WTC11 (cell line): ENCODE measurements around the gene MAML2. TPM values are rescaled to one million over a fixed set of nuclear protein-coding genes. Genes with fewer than 3 reads are reported as not detected.

Experiments
- ATAC-seq: fragments of 200-7000 bp; cut with Tn5 transposase; 2 replicates; pipeline ENCODE4 v1.10.0; 2021; ENCODE audit warnings: mild to moderate bottlenecking, moderate library complexity
- CTCF ChIA-PET: fragments of 300-600 bp; sonication (Branson Sonifier 250); formaldehyde crosslinking; loops from one replicate; lab custom pipeline; 2021; ENCODE audit warnings: antibody characterized with exemption; lab: Charles Lee
- POLR2A ChIA-PET: fragments of 350-600 bp; sonication (Branson Sonifier 250); formaldehyde crosslinking; loops from one replicate; lab custom pipeline; 2021; ENCODE audit warnings: antibody characterized with exemption; lab: Charles Lee
- DNase-seq: peaks from one replicate; pipeline ENCODE4 v3.0.0; 2021; ENCODE audit warnings: low spot score
- H3K27ac Mint-ChIP-seq: 2 replicates; pipeline ENCODE4 v1.8.0; 2021; ENCODE audit warnings: mixed read lengths
- H3K27me3 Mint-ChIP-seq: 2 replicates; pipeline ENCODE4 v1.8.0; 2021; ENCODE audit warnings: low read depth, mild to moderate bottlenecking, moderate library complexity, mixed read lengths
- H3K36me3 Mint-ChIP-seq: 2 replicates; pipeline ENCODE4 v1.8.0; 2021; ENCODE audit warnings: mixed read lengths
- H3K4me1 Mint-ChIP-seq: 2 replicates; pipeline ENCODE4 v1.8.0; 2022; ENCODE audit warnings: mixed read lengths
- H3K4me3 Mint-ChIP-seq: 2 replicates; pipeline ENCODE4 v1.8.0; 2021; ENCODE audit warnings: mild to moderate bottlenecking, moderate library complexity, mixed read lengths
- H3K9me3 Mint-ChIP-seq: 2 replicates; pipeline ENCODE4 v1.8.0; 2021; ENCODE audit warnings: mixed read lengths
- HMGA2 ChIP-seq: fragments of 250-450 bp; sonication (Bioruptor Pico); IDR thresholded peaks from 2 replicates; pipeline ENCODE4 v1.4.0; 2021; ENCODE audit warnings: mild to moderate bottlenecking, moderate library complexity
- JUN ChIP-seq: sonication (generic); formaldehyde crosslinking; IDR thresholded peaks from 2 replicates; pipeline ENCODE4 v1.8.0; 2023; ENCODE audit warnings: mild to moderate bottlenecking, missing genetic modification reagents
- KAT7 ChIP-seq: sonication (generic); formaldehyde crosslinking; IDR thresholded peaks from 2 replicates; pipeline ENCODE4 v1.8.1; 2023; ENCODE audit warnings: missing genetic modification reagents, mild to moderate bottlenecking, borderline replicate concordance
- MXD4 ChIP-seq: fragments of 250-450 bp; sonication (Bioruptor Pico); IDR thresholded peaks from 2 replicates; pipeline ENCODE4 v1.8.0; 2021; ENCODE audit warnings: mild to moderate bottlenecking, moderate library complexity, borderline replicate concordance
- NFATC4 ChIP-seq: fragments of 250-450 bp; sonication (Bioruptor Pico); IDR thresholded peaks from 2 replicates; pipeline ENCODE4 v1.9.0; 2021; ENCODE audit warnings: mild to moderate bottlenecking
- NR3C1 ChIP-seq: sonication (generic); formaldehyde crosslinking; conservative IDR thresholded peaks from 2 replicates; pipeline ENCODE4 v1.8.1; 2023; ENCODE audit warnings: low read depth, mild to moderate bottlenecking, missing genetic modification reagents
- ZNF317 ChIP-seq: sonication (generic); formaldehyde crosslinking; IDR thresholded peaks from 2 replicates; pipeline ENCODE4 v1.8.1; 2023; ENCODE audit warnings: low read depth, mild to moderate bottlenecking, moderate library complexity, missing genetic modification reagents, borderline replicate concordance
- ZNF396 ChIP-seq: fragments of 250-450 bp; sonication (Bioruptor Pico); IDR thresholded peaks from 2 replicates; pipeline ENCODE4 v1.8.0; 2021; ENCODE audit warnings: mild to moderate bottlenecking, moderate library complexity, borderline replicate concordance
- total RNA-seq: library from RNA; stranded (reverse); gene quantifications from 3 replicates; pipeline ENCODE4 v1.2.3, GENCODE V29; 2021
- TF ChIP-seq, protein P1 (sequence below): fragments of 250-450 bp; sonication (Bioruptor Pico); conservative IDR thresholded peaks from 2 replicates; pipeline ENCODE4 v1.9.0; 2021; ENCODE audit warnings: mild to moderate bottlenecking
- TF ChIP-seq, protein P2 (sequence below): sonication (generic); formaldehyde crosslinking; IDR thresholded peaks from 2 replicates; pipeline ENCODE4 v1.8.1; 2022; ENCODE audit warnings: low read depth, missing genetic modification reagents, borderline replicate concordance
- TF ChIP-seq, protein P3 (sequence below): sonication (generic); formaldehyde crosslinking; IDR thresholded peaks from 2 replicates; pipeline ENCODE4 v1.8.0; 2022; ENCODE audit warnings: mild to moderate bottlenecking, missing genetic modification reagents
- TF ChIP-seq, protein P4 (sequence below): fragments of 250-450 bp; sonication (Bioruptor Pico); IDR thresholded peaks from 2 replicates; pipeline ENCODE4 v1.8.0; 2021; ENCODE audit warnings: mild to moderate bottlenecking
- TF ChIP-seq, protein P5 (sequence below): sonication (generic); formaldehyde crosslinking; conservative IDR thresholded peaks from 2 replicates; pipeline ENCODE4 v1.8.1; 2023; ENCODE audit warnings: mild to moderate bottlenecking, low read depth, missing genetic modification reagents, moderate library complexity
- TF ChIP-seq, protein P6 (sequence below): sonication (generic); formaldehyde crosslinking; IDR thresholded peaks from 2 replicates; pipeline ENCODE4 v1.8.1; 2023; ENCODE audit warnings: mild to moderate bottlenecking, missing genetic modification reagents, moderate library complexity
- TF ChIP-seq, protein P7 (sequence below): sonication (generic); formaldehyde crosslinking; IDR thresholded peaks from 2 replicates; pipeline ENCODE4 v1.8.0; 2022; ENCODE audit warnings: missing genetic modification reagents
- TF ChIP-seq, protein P8 (sequence below): sonication (generic); formaldehyde crosslinking; IDR thresholded peaks from 2 replicates; pipeline ENCODE4 v1.8.0; 2023; ENCODE audit warnings: mild to moderate bottlenecking, missing genetic modification reagents
- TF ChIP-seq, protein P9 (sequence below): sonication (generic); formaldehyde crosslinking; conservative IDR thresholded peaks from 2 replicates; pipeline ENCODE4 v1.8.1; 2022; ENCODE audit warnings: mild to moderate bottlenecking, missing genetic modification reagents
- TF ChIP-seq, protein P10 (sequence below): sonication (generic); formaldehyde crosslinking; IDR thresholded peaks from 2 replicates; pipeline ENCODE4 v1.8.1; 2023; ENCODE audit warnings: mild to moderate bottlenecking, moderate library complexity, missing genetic modification reagents

Gene MAML2
- total RNA-seq, 1 experiment from 2014 or later, result 8.1 TPM

DNA sequence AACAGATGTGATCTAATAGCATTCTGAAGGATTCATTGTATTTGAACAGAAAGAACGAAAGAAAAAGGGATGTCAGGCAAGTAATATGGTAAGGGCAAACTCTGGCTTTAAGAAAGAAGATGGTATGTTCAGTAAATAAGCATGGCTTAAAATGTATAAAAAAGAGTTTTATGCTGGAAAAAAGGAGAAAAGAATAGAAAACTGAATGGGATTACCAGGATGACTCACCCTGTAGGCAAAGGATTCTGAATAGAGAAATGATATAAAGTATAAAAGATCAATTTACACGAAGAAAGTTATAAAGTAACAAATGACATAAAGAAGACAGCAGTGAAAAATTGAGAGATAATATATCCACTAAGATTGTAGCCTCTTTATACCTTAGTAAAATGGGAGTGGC, 42.2 kb upstream of the MAML2 start (continued):
- TF ChIP-seq, protein P1, sequence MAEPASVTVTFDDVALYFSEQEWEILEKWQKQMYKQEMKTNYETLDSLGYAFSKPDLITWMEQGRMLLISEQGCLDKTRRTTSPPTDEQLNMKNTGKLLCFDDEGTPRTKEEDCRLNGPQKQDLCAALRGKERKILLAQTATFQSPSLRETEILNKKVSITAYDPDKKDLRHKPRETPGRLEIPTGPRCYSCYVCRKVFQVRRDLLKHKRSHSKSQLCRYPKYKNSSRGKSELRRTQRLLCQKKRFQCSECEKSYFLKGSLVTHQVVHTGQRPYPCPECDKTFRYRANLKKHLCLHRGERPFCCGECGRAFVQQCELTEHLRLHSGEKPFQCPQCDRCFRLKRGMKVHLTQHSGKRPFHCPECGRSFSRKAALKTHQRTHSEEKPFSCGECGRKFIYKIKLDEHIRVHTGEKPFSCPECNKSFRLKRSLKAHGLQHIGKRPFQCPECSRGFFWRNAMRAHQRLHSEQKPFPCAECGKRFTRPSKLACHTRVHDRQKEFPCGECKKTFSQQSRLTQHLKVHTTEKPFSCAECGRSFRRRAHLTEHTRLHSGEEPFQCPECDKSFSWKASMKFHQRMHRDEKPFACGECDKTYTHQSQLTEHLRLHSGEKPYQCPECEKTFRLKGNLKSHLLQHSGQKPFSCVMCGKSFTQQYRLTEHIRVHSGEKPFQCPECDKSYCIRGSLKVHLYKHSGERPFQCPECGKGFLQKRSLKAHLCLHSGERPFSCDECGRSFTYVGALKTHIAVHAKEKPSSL (CRISPR knock-in tag), result no peak
- no peak for TF ChIP-seq NFATC4 (CRISPR knock-in tag)
- TF ChIP-seq, protein P2, sequence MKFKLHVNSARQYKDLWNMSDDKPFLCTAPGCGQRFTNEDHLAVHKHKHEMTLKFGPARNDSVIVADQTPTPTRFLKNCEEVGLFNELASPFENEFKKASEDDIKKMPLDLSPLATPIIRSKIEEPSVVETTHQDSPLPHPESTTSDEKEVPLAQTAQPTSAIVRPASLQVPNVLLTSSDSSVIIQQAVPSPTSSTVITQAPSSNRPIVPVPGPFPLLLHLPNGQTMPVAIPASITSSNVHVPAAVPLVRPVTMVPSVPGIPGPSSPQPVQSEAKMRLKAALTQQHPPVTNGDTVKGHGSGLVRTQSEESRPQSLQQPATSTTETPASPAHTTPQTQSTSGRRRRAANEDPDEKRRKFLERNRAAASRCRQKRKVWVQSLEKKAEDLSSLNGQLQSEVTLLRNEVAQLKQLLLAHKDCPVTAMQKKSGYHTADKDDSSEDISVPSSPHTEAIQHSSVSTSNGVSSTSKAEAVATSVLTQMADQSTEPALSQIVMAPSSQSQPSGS (CRISPR knock-in tag), result no peak
- TF ChIP-seq NR3C1, result no peak

DNA sequence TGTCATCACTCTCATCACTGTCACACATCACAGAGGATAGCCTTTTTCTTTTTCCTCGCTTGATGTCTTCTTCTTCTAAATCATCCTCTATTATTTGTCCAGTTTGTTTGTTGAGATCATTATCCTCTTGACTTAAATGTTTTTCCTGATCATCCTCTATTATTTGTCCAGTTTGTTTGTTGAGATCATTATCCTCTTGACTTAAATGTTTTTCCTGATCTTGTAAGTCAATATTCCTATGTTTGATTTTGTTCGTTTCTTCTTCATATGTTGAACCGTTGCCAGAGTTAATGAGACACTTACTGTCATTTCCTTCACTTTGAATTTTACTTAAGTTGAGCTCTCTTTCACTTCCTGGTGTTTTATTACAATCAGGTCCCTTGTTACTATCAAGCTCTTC, 41.2 kb upstream of the MAML2 start:
- H3K36me3 Mint-ChIP-seq, result peaks cover 4% of the 10 kb centered on the region
- DNase-seq (no peak), ATAC-seq (no peak)
- no peaks in the 10 kb centered on the region for H3K27me3 Mint-ChIP-seq
- H3K27ac Mint-ChIP-seq, result no peak overlapping the region
- H3K4me3 Mint-ChIP-seq, result no peak overlapping the region
- POLR2A ChIA-PET, result no interaction called here
- CTCF ChIA-PET, result interaction anchor here (1.0 kb wide), 1 partner anchor 10 kb away, joined by 3 read pairs; no protein-coding TSS in a partner anchor
- no peaks in the 10 kb centered on the region for H3K9me3 Mint-ChIP-seq
- peaks cover 12% of the 10 kb centered on the region for H3K4me1 Mint-ChIP-seq
- TF ChIP-seq ZNF317 (CRISPR knock-in tag) (no peak), JUN (CRISPR knock-in tag) (no peak), HMGA2 (no peak), MXD4 (no peak), KAT7 (CRISPR knock-in tag) (no peak), ZNF396 (CRISPR knock-in tag) (no peak)
- TF ChIP-seq, protein P3, sequence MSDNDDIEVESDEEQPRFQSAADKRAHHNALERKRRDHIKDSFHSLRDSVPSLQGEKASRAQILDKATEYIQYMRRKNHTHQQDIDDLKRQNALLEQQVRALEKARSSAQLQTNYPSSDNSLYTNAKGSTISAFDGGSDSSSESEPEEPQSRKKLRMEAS (CRISPR knock-in tag), result no peak
- TF ChIP-seq, protein P4, sequence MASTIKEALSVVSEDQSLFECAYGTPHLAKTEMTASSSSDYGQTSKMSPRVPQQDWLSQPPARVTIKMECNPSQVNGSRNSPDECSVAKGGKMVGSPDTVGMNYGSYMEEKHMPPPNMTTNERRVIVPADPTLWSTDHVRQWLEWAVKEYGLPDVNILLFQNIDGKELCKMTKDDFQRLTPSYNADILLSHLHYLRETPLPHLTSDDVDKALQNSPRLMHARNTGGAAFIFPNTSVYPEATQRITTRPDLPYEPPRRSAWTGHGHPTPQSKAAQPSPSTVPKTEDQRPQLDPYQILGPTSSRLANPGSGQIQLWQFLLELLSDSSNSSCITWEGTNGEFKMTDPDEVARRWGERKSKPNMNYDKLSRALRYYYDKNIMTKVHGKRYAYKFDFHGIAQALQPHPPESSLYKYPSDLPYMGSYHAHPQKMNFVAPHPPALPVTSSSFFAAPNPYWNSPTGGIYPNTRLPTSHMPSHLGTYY (CRISPR knock-in tag), result no peak
- TF ChIP-seq, protein P5, sequence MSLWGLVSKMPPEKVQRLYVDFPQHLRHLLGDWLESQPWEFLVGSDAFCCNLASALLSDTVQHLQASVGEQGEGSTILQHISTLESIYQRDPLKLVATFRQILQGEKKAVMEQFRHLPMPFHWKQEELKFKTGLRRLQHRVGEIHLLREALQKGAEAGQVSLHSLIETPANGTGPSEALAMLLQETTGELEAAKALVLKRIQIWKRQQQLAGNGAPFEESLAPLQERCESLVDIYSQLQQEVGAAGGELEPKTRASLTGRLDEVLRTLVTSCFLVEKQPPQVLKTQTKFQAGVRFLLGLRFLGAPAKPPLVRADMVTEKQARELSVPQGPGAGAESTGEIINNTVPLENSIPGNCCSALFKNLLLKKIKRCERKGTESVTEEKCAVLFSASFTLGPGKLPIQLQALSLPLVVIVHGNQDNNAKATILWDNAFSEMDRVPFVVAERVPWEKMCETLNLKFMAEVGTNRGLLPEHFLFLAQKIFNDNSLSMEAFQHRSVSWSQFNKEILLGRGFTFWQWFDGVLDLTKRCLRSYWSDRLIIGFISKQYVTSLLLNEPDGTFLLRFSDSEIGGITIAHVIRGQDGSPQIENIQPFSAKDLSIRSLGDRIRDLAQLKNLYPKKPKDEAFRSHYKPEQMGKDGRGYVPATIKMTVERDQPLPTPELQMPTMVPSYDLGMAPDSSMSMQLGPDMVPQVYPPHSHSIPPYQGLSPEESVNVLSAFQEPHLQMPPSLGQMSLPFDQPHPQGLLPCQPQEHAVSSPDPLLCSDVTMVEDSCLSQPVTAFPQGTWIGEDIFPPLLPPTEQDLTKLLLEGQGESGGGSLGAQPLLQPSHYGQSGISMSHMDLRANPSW (CRISPR knock-in tag), result no peak
- TF ChIP-seq, protein P6, sequence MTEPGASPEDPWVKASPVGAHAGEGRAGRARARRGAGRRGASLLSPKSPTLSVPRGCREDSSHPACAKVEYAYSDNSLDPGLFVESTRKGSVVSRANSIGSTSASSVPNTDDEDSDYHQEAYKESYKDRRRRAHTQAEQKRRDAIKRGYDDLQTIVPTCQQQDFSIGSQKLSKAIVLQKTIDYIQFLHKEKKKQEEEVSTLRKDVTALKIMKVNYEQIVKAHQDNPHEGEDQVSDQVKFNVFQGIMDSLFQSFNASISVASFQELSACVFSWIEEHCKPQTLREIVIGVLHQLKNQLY (CRISPR knock-in tag), result no peak
- TF ChIP-seq, protein P7, sequence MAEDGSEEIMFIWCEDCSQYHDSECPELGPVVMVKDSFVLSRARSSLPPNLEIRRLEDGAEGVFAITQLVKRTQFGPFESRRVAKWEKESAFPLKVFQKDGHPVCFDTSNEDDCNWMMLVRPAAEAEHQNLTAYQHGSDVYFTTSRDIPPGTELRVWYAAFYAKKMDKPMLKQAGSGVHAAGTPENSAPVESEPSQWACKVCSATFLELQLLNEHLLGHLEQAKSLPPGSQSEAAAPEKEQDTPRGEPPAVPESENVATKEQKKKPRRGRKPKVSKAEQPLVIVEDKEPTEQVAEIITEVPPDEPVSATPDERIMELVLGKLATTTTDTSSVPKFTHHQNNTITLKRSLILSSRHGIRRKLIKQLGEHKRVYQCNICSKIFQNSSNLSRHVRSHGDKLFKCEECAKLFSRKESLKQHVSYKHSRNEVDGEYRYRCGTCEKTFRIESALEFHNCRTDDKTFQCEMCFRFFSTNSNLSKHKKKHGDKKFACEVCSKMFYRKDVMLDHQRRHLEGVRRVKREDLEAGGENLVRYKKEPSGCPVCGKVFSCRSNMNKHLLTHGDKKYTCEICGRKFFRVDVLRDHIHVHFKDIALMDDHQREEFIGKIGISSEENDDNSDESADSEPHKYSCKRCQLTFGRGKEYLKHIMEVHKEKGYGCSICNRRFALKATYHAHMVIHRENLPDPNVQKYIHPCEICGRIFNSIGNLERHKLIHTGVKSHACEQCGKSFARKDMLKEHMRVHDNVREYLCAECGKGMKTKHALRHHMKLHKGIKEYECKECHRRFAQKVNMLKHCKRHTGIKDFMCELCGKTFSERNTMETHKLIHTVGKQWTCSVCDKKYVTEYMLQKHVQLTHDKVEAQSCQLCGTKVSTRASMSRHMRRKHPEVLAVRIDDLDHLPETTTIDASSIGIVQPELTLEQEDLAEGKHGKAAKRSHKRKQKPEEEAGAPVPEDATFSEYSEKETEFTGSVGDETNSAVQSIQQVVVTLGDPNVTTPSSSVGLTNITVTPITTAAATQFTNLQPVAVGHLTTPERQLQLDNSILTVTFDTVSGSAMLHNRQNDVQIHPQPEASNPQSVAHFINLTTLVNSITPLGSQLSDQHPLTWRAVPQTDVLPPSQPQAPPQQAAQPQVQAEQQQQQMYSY (CRISPR knock-in tag), result no peak
- TF ChIP-seq, protein P8, sequence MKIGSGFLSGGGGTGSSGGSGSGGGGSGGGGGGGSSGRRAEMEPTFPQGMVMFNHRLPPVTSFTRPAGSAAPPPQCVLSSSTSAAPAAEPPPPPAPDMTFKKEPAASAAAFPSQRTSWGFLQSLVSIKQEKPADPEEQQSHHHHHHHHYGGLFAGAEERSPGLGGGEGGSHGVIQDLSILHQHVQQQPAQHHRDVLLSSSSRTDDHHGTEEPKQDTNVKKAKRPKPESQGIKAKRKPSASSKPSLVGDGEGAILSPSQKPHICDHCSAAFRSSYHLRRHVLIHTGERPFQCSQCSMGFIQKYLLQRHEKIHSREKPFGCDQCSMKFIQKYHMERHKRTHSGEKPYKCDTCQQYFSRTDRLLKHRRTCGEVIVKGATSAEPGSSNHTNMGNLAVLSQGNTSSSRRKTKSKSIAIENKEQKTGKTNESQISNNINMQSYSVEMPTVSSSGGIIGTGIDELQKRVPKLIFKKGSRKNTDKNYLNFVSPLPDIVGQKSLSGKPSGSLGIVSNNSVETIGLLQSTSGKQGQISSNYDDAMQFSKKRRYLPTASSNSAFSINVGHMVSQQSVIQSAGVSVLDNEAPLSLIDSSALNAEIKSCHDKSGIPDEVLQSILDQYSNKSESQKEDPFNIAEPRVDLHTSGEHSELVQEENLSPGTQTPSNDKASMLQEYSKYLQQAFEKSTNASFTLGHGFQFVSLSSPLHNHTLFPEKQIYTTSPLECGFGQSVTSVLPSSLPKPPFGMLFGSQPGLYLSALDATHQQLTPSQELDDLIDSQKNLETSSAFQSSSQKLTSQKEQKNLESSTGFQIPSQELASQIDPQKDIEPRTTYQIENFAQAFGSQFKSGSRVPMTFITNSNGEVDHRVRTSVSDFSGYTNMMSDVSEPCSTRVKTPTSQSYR (CRISPR knock-in tag), result no peak
- TF ChIP-seq, protein P9, sequence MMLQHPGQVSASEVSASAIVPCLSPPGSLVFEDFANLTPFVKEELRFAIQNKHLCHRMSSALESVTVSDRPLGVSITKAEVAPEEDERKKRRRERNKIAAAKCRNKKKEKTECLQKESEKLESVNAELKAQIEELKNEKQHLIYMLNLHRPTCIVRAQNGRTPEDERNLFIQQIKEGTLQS (CRISPR knock-in tag), result no peak
- TF ChIP-seq, protein P10, sequence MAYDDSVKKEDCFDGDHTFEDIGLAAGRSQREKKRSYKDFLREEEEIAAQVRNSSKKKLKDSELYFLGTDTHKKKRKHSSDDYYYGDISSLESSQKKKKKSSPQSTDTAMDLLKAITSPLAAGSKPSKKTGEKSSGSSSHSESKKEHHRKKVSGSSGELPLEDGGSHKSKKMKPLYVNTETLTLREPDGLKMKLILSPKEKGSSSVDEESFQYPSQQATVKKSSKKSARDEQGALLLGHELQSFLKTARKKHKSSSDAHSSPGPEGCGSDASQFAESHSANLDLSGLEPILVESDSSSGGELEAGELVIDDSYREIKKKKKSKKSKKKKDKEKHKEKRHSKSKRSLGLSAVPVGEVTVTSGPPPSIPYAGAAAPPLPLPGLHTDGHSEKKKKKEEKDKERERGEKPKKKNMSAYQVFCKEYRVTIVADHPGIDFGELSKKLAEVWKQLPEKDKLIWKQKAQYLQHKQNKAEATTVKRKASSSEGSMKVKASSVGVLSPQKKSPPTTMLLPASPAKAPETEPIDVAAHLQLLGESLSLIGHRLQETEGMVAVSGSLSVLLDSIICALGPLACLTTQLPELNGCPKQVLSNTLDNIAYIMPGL (CRISPR knock-in tag), result no peak
